ENCODE data around the gene GLI3.

DNA sequence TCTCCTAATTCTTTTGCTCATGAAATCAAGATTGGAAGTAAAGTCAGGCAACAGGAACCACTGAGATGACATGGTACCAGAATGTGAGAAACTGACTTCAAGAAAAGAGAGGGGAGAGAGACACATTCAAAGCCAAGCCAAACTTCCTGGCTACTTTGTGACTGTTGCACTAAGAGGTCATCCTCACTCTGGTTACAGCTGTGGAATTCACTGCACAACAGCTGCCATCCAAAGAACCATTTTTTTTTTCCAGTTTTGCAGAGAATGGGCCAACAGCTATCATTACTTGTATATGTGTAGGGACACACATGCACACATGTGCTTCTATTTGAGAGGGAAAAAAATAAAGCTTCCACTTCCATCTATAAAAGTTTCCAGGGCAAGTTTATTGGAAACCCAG is 203.5 kb downstream of the GLI3 start:
- TF ChIP-seq, protein P1, sequence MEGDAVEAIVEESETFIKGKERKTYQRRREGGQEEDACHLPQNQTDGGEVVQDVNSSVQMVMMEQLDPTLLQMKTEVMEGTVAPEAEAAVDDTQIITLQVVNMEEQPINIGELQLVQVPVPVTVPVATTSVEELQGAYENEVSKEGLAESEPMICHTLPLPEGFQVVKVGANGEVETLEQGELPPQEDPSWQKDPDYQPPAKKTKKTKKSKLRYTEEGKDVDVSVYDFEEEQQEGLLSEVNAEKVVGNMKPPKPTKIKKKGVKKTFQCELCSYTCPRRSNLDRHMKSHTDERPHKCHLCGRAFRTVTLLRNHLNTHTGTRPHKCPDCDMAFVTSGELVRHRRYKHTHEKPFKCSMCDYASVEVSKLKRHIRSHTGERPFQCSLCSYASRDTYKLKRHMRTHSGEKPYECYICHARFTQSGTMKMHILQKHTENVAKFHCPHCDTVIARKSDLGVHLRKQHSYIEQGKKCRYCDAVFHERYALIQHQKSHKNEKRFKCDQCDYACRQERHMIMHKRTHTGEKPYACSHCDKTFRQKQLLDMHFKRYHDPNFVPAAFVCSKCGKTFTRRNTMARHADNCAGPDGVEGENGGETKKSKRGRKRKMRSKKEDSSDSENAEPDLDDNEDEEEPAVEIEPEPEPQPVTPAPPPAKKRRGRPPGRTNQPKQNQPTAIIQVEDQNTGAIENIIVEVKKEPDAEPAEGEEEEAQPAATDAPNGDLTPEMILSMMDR (IDR thresholded peaks at IDR 0.05; ENCODE audit: low read depth, low read length), result no peak
- TF ChIP-seq EZH2phosphoT487 (IDR thresholded peaks at IDR 0.05; ENCODE audit: low read depth), result no peak

Data from OCI-LY3 (cell line).